Activated CD4-positive, alpha-beta T cell treated with anti-CD3 and anti-CD28 coated beads, Interleukin-10, Interleukin-2, amounts not matched to agents 100 ng/mL and 50 ng/mL, durations not matched to agents 16 hours and 8 hours (primary cell): Measurements from ENCODE around the gene SUDS3.
A peak's percentile ranks its signal among the peaks of the same experiment; 100 is the strongest.
"Not testable (repeated sequence)": the region's sequence is repeated elsewhere in the genome, so short reads cannot be mapped to it uniquely, and the experiment has no call there.

Source experiments
- DNase-seq: peaks from one replicate; pipeline ENCODE4 v3.0.0-alpha.2; 2020

Gene SUDS3

DNA sequence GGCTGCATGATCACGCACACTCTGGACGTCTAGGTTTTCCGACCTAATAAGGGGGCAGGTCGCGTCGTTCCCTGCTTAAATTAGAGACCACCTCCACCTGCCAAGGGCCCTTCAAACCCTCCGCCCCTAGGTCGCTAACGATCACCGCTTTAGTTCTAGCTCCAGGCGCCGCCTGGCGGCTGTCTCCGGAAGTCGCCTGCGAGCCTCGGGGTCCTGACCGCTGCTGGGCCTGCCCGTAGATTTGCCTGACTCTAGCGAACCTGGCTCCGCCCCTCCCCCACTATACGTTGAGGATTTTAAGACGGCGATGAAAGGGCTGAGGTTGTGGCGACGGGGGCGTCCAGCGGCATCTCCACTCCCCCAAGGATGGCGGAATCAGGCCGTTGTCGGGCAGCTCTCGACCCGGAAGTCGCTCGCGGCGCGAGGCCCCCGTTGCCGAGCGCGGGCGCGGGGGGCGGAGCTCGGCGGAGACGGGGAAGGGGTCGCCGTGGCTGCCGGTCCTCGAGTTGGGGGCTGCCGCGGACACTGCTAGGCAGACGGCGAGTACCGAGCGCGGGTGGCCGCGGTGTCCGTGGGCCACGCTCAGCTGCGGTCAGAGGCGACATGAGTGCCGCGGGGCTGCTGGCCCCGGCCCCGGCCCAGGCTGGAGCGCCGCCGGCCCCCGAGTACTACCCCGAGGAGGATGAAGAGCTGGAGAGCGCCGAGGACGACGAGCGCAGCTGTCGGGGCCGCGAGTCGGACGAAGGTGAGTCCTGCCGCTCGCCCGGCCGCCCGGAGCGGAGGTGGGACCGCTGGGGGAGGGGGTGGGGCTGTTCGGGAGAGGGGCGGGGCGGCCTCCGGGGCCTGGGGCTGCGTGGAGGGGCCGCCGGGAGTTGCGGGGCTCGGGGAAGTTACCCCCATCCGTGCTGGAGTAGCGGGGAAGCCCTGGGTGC lies at the start of gene SUDS3:
Gene SUDS3 (plus strand): TSS at position 467 of the 932 bp plus-strand sequence. CDS start 137 bp downstream, at position 604.
- peak; percentile 93 for DNase-seq

DNA sequence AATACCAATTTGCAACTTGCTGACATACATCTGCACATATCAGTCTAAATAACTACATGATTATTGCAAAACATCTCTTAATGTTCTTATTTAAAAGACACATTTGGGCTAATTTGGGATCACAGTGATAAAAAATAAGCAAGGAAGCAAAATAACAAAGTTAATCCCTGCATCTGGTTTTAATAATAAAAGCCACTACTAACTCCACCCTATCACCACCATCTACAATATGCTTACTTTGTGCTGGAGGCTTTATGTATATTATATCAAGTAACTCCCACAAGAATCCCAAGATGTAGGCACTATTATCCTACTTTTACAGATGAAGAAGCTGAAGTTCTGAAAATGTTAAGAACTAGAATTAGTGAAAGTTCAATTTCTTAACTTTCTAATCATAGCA lies 49.4 kb upstream of the SUDS3 start:
- DNase-seq, result no peak

DNA sequence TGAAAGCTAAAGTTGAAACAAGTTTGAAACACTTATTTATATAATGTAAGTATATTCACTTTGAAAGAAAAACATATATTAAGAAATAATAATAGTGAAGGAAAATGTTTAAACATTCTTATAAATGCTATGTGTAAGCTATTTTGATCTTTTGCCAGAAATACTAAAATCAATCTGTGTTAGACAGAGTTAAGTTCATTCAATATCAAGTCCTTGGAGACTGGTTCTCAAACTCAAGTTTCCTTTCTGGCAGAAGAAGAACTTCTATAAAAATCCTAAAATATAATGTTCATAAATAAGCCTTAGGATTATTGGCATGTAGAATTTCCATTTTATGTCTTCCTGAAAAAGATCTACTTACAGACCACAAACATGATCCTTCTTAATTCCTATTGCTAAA lies 49.0 kb upstream of the SUDS3 start:
- DNase-seq, result no peak

DNA sequence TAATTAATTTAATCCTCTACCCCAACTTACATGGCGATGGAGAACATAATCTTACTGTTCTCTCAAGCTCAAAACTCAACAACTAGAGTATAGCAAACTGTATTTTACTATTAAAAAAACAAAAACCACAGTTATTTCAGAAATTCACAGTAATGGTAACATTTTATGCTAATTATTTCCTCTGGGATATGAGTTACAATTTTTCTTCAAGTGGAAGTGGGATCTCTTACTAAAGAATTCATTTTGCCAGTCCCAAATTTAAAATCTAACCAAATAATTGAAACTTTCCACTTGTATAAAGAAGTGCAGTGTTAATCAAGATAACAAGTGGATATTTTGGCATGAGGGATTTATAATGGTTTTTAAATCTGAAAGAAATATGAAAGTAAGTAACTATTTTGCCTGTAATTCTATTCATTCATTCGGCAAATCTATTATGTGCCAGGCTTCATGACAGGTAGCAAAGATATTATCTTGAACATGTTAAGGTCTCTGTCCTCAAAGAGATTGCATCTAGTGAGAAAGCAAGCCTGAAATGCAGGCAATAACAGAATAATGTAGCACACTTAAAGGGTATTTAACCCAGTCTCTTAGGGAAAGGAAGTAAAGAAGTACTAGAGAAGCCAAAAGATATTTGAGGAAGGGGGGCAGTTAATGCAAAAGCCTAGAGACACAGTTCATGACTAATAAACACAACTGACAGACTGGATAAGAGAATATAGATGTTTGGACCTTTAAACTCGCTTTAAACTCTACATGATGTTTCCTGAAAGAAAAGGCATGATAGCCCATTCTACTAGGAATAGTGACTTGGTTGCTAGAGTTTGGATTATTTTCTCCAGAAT lies 47.6 kb upstream of the SUDS3 start:
- DNase-seq, result no peak

- DNase-seq, result no peak
These were observed 45.8 kb upstream of the SUDS3 start for GRCh38 chr12:118330421-118331018.

DNA sequence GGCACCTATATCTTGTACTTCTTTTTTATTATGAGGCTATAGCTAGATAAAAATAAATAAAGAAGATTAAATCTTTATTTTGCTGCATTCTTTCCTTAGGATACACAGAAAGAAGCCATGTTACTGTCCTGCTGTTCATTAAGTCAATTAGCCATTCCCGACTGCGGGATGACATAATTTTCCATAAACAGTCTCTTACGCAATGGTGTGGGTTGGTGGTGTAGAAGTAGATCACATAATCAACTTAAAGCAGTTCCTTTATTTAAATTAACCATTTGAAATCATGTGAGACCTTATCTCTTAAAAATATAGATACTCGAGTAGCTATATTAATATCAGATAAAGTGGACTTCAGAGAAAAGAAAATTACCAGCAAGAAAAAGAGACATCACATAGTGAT lies 43.8 kb upstream of the SUDS3 start:
- DNase-seq, result no peak

- no peak for DNase-seq
These were observed 42.1 kb upstream of the SUDS3 start for GRCh38 chr12:118334241-118334640.

GRCh38 chr12:118334939-118335567 lies 41.3 kb upstream of the SUDS3 start:
- DNase-seq, result no peak

DNA sequence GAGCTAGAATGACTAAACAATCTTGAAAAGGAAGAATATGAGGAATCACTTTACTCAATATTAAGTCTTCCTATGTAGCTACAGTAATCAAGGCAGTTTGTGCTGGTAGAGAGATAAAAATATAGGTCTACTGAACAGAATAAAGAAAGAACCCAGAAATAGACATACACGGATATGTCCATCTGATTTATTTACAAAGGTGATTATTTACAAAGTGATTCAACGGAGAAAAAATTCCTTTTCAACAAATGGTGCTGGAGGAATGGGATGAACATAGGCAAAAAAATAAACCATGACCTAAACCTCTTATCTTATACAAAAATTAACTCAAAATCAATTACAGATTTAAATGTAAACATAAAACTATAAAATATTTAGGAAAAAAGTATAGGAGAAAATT lies 40.2 kb upstream of the SUDS3 start:
- no peak for DNase-seq

- no peak for DNase-seq
These were observed 39.0 kb upstream of the SUDS3 start for GRCh38 chr12:118337194-118337838.

DNA sequence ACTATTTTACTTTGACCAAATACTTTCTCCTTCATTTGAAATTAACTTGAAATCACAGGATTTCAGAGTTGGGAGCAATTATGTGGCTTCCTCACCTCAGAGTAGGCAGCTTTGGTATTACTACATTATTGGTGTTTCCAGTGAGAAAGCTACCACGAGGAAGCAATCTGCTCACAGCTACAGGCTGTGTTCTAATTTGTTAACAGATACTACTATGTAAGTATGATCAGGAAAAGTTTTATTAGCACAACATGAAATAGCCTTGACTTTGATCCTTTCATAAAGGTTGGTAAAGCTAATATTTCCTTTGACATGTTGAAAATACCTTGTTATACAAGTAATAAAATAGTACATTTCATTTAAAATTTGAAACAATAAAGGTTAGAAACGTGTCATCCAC lies 34.3 kb upstream of the SUDS3 start:
- no peak for DNase-seq

DNA sequence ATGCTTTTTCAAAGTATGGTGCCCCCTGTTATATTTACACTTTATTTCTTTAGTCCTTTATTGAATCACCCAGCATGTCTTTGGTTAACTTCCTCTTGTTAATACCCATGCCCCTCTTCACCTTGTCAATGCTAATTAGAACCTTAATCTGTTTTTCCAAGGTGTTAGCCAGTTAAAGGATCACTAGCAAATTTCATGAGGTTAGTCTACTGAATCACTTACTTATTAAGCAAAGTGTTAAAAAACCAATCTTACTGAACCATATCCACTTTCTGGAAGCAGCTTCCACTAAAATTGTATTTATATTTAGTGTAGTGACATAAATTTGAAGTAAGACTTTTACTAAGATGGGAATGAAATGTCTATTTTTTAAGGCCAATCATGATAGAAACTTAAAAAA lies 31.5 kb upstream of the SUDS3 start:
- DNase-seq, result no peak

DNA sequence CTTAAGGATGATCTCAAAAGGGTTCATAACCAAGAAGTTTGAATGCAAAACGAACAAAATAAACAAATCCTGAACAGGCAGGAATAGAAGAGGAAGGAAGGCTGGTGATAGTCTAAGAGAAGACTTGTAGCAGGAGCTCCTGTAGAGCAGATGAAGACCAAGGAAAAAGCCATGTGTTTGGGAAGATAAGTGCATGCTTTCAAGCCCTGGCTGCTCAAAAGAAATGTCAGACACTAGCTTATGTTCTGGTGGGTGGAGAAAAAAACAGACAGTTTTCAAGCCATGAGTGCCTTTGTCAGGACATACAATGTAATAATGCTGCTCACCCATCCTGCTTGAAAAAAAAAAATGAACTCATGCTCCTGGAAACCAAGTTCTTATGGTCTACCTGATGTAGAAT lies 31.0 kb upstream of the SUDS3 start:
- no peak for DNase-seq

DNA sequence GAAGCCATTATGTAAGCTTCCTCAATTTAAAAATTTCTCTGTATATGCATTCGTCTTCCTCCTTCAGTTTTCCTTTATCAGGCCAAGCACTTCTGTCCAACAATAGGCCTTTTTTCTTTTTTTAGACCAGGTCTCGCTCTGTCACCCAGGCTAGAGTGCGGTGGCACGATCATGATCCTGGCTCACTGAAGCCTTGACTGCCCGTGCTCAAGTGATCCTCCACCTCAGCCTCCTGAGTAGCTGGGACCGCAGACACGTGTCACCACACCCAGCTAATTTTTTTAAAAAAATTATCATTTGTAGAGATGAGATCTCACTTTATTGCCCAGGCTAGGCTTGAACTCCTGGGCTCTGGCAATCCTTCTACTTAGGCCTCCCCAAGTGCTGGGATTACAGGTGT lies 29.5 kb upstream of the SUDS3 start:
- no peak for DNase-seq

GRCh38 chr12:118347916-118348315 lies 28.4 kb upstream of the SUDS3 start:
- no peak for DNase-seq

GRCh38 chr12:118350908-118351559 lies 25.3 kb upstream of the SUDS3 start:
- no peak for DNase-seq

- DNase-seq, result no peak
These were observed 22.6 kb upstream of the SUDS3 start for GRCh38 chr12:118353721-118354120.

DNA sequence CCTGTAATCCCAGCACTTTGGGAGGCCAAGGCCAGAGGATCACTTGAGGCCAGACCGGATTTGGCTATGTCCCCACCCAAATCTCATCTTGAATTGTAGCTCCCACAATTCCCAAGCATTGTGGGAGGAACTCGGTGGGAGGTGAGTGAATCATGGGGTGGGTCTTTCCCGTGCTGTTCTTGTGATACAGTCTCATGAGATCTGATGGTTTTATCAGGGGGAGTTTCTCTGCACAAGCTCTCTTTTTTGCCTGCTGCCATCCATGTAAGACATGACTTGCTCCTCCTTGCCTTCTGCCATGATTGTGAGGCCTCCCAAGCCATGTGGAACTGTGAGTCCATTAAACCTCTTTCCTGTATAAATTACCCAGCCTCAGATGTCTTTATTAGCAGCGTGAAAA lies 21.9 kb upstream of the SUDS3 start:
- DNase-seq, result not testable (repeated sequence)

- no peak for DNase-seq
These were observed 21.5 kb upstream of the SUDS3 start for GRCh38 chr12:118354903-118355302.

DNA sequence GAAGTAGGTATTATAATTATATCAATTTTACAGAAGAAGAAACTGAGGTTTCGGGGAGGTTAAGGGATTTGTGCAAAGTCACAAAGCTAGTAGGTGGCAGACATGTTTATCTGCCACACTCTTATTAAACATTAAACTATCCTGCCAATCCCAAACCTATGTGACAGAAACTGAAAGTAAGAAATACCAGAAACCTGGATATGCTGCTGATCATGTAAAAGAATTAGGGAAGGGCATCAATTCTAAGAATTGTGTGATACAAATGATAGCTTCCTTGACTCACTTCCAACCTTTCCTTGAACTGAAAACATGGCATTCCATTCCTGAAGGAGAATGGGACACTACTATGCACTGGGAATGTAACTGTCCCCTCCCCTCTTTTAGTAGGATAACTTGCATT lies 20.5 kb upstream of the SUDS3 start:
- DNase-seq, result no peak

- peak; percentile 44 for DNase-seq
These were observed 19.5 kb upstream of the SUDS3 start for GRCh38 chr12:118356809-118357256.
